HG03060 (cell line): ENCODE measurements around the gene DMAP1.
"Not testable (repeated sequence)": the region's sequence is repeated elsewhere in the genome, so short reads cannot be mapped to it uniquely, and the experiment has no call there.

Experiments
- ATAC-seq: cut with Tn5 transposase; IDR thresholded peaks from one replicate; pipeline ENCODE4 v1.9.1; 2021; ENCODE audit warnings: low read depth, moderate number of reproducible peaks; ENCODE audit not compliant: unreplicated experiment

DMAP1 gene, protein sequence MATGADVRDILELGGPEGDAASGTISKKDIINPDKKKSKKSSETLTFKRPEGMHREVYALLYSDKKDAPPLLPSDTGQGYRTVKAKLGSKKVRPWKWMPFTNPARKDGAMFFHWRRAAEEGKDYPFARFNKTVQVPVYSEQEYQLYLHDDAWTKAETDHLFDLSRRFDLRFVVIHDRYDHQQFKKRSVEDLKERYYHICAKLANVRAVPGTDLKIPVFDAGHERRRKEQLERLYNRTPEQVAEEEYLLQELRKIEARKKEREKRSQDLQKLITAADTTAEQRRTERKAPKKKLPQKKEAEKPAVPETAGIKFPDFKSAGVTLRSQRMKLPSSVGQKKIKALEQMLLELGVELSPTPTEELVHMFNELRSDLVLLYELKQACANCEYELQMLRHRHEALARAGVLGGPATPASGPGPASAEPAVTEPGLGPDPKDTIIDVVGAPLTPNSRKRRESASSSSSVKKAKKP

DNA sequence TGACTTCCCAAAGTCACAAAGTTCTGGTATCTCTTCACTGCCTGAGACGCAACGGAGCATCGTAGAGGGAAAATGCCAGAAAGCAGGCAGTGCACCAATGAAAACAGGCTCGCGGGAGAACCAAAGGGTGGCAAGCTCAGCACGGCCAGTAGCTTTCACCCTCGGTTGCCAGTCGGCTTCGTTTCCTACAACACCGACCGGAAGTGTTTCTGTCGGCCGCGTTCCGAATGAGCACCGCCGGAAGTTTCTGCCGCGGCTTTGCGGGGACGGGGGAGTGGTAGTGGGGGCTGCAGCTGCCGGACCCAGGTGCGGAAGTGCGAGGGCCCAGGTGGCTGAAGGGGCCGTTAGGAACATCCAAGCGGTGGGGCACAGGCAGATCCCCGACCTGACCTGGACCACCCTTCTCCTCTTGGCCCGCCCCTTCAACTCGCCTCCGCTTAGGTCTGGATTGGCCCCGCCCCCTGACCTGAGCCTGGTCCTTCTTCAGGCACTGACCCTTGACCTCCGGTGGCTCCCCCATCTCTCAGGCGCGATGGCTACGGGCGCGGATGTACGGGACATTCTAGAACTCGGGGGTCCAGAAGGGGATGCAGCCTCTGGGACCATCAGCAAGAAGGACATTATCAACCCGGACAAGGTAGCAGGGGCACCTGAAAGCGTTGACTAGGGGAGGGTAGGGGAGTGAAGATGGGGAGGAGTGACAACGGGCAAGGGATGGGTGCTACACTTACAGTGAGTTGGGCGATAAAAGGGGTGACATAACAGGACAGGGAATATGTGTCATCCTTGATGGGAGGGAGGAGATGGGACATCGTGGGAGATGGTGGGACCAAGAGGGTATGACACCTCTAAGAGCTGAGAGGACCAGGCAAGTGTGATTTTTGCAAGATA is at the start of gene DMAP1:
DMAP1 (plus strand) TSS at position 250 of the 891 bp plus-strand sequence; CDS start at position 533, 283 bp downstream.
- peak; percentile 65 for ATAC-seq

DNA sequence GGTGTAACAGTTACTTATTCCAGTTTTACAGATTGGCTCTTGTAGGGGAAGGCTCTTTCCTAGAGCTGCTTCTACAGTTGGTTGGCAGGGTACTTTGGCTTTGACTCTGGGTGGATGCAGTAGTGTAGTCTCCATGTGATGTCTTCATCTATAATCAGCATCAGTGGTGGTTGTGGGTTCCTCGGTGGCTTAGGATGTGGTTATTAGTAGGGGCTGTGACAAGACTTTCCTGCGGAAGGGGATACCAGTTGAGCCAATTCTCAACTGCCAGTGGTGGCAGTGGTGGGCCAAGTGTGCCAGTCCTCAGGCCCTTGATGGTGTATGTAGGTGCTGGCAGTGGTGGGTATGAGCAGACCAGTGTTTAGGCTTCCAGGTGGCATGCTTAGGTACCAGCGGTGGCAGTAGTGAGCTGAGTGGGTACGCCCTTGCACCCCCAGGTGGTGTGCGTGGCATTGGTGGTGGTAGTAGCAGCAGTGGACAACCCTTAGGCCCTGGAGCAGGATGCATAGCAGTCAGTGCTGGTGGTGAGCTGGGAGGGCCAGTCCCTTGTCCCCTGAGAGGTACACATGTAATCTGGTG is 44.7 kb upstream of the DMAP1 start:
- no peak for ATAC-seq

- ATAC-seq, result no peak
These were observed 42.9 kb upstream of the DMAP1 start for GRCh38 chr1:44170281-44170823.

GRCh38 chr1:44174630-44175029 is 38.6 kb upstream of the DMAP1 start:
- ATAC-seq, result no peak

- ATAC-seq, result no peak
These were observed 12.9 kb upstream of the DMAP1 start for GRCh38 chr1:44200336-44200735.

DNA sequence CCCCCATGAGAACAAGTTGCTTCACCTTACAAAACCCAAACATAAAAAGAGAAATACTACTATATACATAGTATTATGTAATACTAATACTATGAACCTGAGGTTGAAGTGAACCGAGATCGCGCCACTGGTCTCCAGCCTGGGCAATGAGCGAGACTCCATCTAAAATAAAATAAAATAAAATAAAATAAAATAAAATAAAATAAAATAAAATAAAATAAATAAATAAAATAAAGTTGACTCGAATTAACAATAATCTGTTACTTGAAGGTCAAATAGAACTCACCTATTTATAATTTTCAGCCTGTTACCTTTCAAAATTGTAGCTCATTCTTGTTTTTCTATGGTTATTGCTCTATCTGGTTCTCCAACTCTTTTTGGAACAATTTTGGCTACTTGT is 6.7 kb upstream of the DMAP1 start:
- ATAC-seq, result not testable (repeated sequence)

GRCh38 chr1:44208226-44208625 is 5.0 kb upstream of the DMAP1 start:
- ATAC-seq, result no peak

GRCh38 chr1:44210595-44210994 is 2.7 kb upstream of the DMAP1 start:
- no peak for ATAC-seq

DNA sequence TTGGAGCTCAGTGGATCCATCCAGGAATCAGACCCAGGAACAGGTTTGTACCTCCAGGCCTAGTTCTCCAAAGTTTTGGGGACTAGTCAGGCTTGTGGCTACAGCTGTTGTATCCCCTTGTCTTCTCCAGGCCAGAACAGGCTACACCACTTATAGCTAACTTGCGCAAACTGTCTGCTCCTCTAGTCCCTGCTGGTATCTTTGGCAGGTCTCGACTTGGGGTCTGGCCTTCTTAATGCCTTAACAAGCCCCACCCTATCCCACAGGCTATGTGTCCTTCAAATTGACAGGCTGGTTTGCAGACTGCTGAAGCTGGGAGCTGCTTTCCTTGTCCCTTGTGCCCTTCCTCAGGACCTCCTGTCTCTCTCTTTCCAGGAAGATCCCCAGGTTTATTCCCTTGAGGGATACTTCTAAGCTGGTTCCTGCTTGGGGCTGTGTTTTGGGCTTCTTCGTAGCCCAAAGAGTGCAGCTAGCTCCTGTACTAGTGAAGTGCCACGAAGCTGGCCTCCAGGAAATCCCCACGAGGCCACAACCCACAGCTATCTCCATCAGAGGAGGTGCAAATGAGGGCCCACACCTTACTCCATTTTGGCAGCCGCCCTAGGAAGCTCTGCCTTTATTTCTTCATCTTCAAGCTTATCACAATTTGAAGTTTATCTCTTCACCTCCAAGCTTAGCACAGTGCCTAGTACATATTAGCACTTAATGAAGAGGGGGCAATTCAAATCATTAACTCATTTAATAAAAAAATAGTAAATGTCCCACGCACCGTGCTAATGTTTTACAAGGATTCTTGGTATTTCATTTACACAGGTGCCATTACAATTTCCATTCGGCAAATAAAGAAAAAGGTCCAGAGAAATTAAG is 683 bp upstream of the DMAP1 start:
- ATAC-seq, result no peak

GRCh38 chr1:44217809-44218410 is 4.6 kb downstream of the DMAP1 start:
- ATAC-seq, result no peak

DNA sequence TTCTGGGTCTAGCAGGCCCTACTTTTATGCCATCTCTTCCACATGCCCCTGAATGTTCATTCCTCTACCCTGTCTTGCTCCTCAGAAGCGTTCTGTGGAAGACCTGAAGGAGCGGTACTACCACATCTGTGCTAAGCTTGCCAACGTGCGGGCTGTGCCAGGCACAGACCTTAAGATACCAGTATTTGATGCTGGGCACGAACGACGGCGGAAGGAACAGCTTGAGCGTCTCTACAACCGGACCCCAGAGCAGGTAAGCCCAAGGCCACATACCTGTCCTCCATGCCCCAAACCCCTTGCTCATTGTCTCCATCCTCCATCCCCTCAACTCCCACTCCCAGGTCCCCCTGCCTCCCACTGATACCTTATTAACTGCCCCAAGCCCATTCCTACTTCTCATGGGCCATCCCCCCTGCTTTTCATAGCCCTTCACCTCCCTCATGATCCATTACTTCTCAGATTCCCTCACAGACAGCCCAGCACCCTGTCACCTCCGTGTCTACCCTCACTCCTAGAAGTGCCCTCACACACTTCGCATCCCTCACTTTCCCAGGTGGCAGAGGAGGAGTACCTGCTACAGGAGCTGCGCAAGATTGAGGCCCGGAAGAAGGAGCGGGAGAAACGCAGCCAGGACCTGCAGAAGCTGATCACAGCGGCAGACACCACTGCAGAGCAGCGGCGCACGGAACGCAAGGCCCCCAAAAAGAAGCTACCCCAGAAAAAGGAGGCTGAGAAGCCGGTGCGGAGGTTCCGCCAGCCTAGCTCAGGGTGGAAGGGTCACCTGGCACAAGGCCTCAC is 5.4 kb downstream of the DMAP1 start:
- ATAC-seq, result no peak

- ATAC-seq, result no peak
These were observed 6.0 kb downstream of the DMAP1 start for GRCh38 chr1:44219301-44219626.

DNA sequence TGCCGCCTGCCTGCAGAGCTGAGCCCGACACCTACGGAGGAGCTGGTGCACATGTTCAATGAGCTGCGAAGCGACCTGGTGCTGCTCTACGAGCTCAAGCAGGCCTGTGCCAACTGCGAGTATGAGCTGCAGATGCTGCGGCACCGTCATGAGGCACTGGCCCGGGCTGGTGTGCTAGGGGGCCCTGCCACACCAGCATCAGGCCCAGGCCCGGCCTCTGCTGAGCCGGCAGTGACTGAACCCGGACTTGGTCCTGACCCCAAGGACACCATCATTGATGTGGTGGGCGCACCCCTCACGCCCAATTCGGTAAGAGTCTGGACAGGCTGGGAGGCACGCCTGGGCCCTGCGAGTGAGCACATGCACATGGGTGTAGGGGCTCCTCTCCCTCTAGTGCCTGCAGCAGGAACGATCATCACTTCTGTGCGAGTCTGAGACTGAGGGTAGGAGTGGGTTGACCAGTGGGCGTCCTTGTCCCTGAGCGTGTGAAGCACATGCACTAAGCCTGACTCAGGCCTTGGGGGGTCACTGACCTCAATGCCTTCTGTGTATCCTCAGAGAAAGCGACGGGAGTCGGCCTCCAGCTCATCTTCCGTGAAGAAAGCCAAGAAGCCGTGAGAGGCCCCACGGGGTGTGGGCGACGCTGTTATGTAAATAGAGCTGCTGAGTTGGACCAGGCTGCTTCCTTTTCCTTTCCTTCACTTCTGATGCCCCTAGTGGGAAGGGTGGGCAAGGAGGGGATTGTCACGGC is 6.9 kb downstream of the DMAP1 start:
- no peak for ATAC-seq

DNA sequence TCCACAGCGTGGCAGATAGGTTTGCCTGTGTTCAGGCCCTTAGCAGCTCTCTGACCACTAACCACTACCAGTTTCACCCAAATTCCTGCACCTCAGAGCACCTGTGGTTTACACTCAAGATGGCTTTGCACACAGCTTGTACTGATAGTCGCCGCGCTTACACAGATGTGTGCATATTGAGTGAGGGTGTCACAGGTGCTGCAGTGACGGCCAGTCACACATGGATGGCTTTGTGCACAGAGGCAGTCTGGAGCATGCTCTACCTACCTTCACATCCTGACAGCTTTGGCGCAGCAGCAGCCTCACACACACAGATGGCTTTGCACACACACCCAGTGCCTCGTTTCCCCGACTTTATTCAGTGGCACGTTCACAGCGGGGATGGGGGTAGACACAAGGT is 7.5 kb downstream of the DMAP1 start:
- ATAC-seq, result no peak

DNA sequence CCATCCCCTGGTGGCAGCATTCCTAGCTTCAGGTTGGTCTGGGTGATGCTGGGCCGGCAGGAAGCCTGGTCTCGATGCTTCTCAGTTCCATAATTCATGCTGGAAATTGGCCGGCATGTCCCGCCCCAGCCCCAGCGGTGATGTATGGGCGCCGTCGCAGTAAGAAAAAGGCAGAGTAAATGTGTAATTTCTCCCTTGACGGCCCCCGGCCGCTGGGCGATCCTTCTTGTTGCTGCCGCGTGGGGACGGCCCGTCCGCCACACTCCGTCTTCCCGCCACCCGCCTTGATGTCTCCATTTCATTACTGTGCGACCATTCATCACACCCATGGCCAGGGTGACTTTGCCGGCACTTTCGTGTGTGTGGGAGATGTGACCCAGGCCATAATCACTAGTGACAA is 8.5 kb downstream of the DMAP1 start:
- ATAC-seq, result no peak

- ATAC-seq, result no peak
These were observed 9.3 kb downstream of the DMAP1 start for GRCh38 chr1:44222397-44223186.

DNA sequence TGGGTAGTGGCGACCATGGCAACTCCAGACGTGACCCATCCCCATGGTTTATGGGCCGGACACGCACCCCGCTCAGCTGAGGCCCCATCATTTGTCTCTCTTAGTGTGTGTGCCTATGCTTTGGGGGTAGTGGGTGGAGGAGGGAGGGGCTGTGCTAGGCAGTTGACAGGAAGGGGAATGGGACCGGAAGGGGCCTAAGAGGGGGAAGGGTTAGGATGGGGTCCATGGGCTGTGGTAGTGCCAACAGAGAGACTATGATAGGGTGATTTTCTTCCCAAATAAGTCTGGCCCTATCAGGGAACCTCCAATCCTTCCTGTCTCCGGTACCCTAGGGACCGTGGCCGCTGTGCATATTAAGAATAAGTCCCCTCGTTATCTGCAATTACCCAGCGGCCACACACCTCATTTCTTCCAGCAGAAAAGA is 9.9 kb downstream of the DMAP1 start:
- ATAC-seq, result no peak
